HEK293 (cell line): Measurements from ENCODE around the gene CXADR.

ENCODE experiments used
- CTCF ChIP-seq: fragments of 450-650 bp; formaldehyde crosslinking; IDR thresholded peaks from 2 replicates; pipeline ENCODE4 v1.5.1; 2016; ENCODE audit warnings: missing biosample characterization, missing genetic modification characterization
- HOXA7 ChIP-seq: sonication (generic); formaldehyde crosslinking; IDR thresholded peaks from 2 replicates; pipeline ENCODE4 v1.8.1; 2022; ENCODE audit warnings: missing genetic modification reagents, borderline replicate concordance
- MEIS1 ChIP-seq: sonication (generic); formaldehyde crosslinking; IDR thresholded peaks from 2 replicates; pipeline ENCODE4 v1.8.1; 2022; ENCODE audit warnings: missing genetic modification reagents, mild to moderate bottlenecking, borderline replicate concordance
- PRDM1 ChIP-seq: fragments of 450-650 bp; formaldehyde crosslinking; IDR thresholded peaks from 2 replicates; pipeline ENCODE4; 2016; ENCODE audit warnings: missing biosample characterization, missing genetic modification characterization
- YY1 ChIP-seq: fragments of 450-650 bp; formaldehyde crosslinking; IDR thresholded peaks from 2 replicates; pipeline ENCODE4 v1.5.1; 2018; ENCODE audit warnings: missing biosample characterization, missing genetic modification characterization
- ZBTB21 ChIP-seq: fragments of 450-650 bp; formaldehyde crosslinking; IDR thresholded peaks from 2 replicates; pipeline ENCODE4 v1.5.1; 2017; ENCODE audit warnings: missing biosample characterization, missing genetic modification characterization
- ZBTB8A ChIP-seq: fragments of 450-650 bp; formaldehyde crosslinking; IDR thresholded peaks from 2 replicates; pipeline ENCODE4 v1.5.1; 2016; ENCODE audit warnings: missing biosample characterization, missing genetic modification characterization
- ZFP37 ChIP-seq: fragments of 450-650 bp; formaldehyde crosslinking; IDR thresholded peaks from 2 replicates; pipeline ENCODE4 v1.5.1; 2016; ENCODE audit warnings: missing biosample characterization, missing genetic modification characterization
- ZNF132 ChIP-seq: fragments of 450-650 bp; formaldehyde crosslinking; IDR thresholded peaks from 2 replicates; pipeline ENCODE4 v1.5.1; 2017; ENCODE audit warnings: missing biosample characterization, missing genetic modification characterization, borderline replicate concordance
- ZNF140 ChIP-seq: fragments of 450-650 bp; formaldehyde crosslinking; IDR thresholded peaks from 2 replicates; pipeline ENCODE4 v1.5.1; 2016; ENCODE audit warnings: missing biosample characterization, missing genetic modification characterization
- ZNF549 ChIP-seq: fragments of 450-650 bp; IDR thresholded peaks from 2 replicates; pipeline ENCODE4 v1.5.1; 2018; ENCODE audit warnings: missing biosample characterization, missing genetic modification characterization, mild to moderate bottlenecking, inconsistent platforms, moderate library complexity
- ZNF580 ChIP-seq: fragments of 450-650 bp; formaldehyde crosslinking; IDR thresholded peaks from 2 replicates; pipeline ENCODE4 v1.5.1; 2016; ENCODE audit warnings: missing biosample characterization, missing genetic modification characterization

GRCh38 chr21:17467829-17468228, 45.0 kb upstream of the CXADR start:
- TF ChIP-seq CTCF (tag by site-specific recombination), result no peak
- no peak for TF ChIP-seq HOXA7 (CRISPR knock-in tag)
- TF ChIP-seq PRDM1 (tag by site-specific recombination), result 0 out of 2 replicates have a peak, but pooled peaks have one; percentile 37
- no peak for TF ChIP-seq ZNF132 (tag by site-specific recombination)
- no peak for TF ChIP-seq MEIS1 (CRISPR knock-in tag)
- no peak for TF ChIP-seq ZNF580 (tag by site-specific recombination)
- no peak for TF ChIP-seq ZBTB8A (tag by site-specific recombination)
- TF ChIP-seq YY1 (tag by site-specific recombination), result no peak
- no peak for TF ChIP-seq ZNF549
- TF ChIP-seq ZFP37 (tag by site-specific recombination), result no peak
- TF ChIP-seq ZNF140 (tag by site-specific recombination), result no peak
- TF ChIP-seq ZBTB21, result no peak
